HG03175 (cell line): ENCODE results near the gene AUTS2.

Source experiments
- ATAC-seq: cut with Tn5 transposase; IDR thresholded peaks from one replicate; pipeline ENCODE4 v1.9.1; 2021; ENCODE audit warnings: mild to moderate bottlenecking, moderate library complexity; ENCODE audit not compliant: unreplicated experiment

AUTS2 gene

GRCh38 chr7:70313271-70313670, 715.0 kb downstream of the AUTS2 start:
- ATAC-seq = no peak

- ATAC-seq = no peak
These were observed 715.4 kb downstream of the AUTS2 start for GRCh38 chr7:70313687-70314086.

- no peak for ATAC-seq
These were observed 715.9 kb downstream of the AUTS2 start for GRCh38 chr7:70314221-70314620.

DNA sequence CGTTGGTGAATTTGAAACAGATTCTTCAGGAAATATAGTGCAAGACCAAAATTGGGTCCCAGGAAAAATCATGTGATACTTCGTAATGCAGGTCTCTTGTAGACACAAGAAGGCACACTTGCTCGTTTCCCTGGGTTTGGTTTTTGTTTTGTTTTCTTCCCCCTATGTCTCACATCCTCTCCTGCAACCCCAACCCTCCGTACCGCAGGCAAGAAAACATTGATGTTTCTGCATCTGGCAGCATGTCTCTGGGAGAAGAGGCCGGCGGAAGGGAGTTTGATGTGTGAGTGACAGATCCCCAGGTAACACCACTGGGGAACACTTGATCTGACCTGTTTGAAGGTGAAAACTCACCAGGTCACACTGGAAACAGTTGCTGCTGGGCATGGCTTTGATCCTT, 718.5 kb downstream of the AUTS2 start:
- no peak for ATAC-seq

DNA sequence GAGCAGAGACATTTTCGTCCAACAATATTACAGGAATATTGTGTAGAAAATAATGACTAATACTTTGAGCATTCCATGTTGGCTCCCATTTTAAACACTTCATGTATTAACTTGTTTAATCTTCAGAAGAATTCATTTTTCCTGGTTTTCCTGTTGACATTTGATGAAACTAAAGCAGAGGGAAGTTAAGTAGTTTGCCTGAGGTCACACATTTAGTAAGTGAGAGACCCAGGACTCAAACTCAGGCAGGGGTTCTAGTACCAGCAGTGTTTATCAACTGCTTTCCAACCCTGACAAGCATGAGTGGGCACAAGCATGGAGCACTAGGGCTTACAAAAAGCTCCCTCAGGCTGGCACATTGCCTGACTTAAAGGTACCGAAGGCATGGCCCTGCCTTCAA, 719.1 kb downstream of the AUTS2 start:
- ATAC-seq = no peak

GRCh38 chr7:70318511-70318910, 720.2 kb downstream of the AUTS2 start:
- no peak for ATAC-seq

- ATAC-seq = no peak
These were observed 720.8 kb downstream of the AUTS2 start for GRCh38 chr7:70319057-70319456.

- no peak for ATAC-seq
These were observed 722.8 kb downstream of the AUTS2 start for GRCh38 chr7:70321016-70321590.

DNA sequence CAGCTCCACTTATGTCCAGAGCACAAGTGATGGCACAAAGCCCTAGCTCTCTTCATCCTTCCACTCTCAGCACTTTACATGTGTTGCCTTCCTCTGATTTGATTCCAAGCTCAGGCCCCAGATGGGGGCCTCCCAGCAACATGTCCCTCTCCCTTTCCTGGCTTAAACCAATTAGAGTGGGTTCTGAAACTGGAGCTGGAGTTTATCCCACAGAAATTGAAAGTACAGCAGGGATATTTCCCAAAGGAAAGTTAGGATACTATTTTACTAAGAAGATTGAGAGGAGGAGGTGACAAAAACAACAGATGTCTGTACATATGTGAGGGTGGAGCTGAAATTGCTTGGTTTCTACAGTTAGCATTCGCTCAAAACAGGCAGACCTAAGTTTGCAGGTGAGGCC, 724.6 kb downstream of the AUTS2 start:
- ATAC-seq = no peak

DNA sequence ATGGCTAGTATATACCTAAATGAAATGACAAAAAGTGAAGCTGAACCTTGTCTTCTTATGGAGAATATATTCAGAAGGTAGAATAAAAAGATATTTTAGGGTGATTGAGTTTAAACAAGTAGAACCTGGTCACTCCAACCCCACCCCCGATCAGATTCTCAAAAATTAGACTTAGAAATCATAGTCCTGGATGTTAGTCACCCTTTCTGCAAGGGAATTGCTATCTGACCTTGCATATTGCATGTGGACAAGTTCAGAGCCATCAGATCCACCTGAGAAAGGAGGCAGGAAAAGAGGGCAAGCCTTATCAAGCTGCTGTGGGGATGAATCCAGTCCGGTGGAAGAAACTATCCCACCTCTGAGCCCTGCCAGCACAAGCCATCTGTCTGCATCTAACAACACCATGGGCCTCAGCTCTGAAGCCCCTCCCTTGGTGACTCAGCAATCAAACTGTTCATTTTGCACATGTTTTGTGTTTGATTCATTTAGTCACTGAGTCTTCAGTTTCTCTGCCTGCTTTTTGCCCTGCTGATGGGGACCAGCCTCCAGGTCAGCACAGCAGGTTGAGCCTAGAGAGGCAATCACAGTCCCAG, 727.3 kb downstream of the AUTS2 start:
- no peak for ATAC-seq

GRCh38 chr7:70334295-70334694, 736.0 kb downstream of the AUTS2 start:
- no peak for ATAC-seq

GRCh38 chr7:70334871-70335270, 736.6 kb downstream of the AUTS2 start:
- no peak for ATAC-seq

DNA sequence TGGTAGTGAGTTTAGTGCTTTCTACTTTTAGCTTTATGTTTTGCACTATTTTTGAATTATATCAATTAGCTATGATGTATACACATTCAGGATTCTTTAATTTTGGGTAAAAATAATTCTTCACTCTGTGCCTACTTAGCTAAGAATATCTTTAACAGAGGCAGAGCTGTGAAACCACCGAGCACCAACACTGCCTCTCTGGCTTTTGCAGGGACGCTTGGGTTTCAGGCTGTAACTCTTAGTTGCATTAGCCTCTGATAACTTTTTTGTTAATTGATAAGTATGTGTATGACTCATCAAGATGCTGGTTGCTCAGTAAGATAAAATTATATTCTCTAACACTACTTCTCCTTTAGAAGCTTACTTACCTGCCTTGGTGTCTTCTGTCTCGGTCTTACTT, 738.3 kb downstream of the AUTS2 start:
- no peak for ATAC-seq

DNA sequence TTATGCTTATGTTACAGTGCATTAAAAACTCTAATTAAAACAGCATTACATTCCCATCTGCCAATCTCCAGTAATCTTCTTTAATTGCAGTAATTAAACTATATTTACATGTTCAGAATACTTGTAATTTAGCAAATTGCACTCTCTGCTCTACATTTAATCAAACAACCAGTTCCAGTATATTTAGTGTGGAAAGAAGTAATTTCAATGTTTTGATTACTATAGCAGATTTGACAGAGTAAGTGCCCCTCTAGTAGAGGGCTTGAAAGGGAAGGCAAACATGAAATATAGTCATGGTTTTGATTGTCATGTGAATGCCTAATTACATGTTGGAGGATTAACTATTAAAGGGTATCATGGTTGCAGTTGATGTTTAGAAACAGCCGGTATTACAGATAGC, 739.7 kb downstream of the AUTS2 start:
- ATAC-seq = no peak

DNA sequence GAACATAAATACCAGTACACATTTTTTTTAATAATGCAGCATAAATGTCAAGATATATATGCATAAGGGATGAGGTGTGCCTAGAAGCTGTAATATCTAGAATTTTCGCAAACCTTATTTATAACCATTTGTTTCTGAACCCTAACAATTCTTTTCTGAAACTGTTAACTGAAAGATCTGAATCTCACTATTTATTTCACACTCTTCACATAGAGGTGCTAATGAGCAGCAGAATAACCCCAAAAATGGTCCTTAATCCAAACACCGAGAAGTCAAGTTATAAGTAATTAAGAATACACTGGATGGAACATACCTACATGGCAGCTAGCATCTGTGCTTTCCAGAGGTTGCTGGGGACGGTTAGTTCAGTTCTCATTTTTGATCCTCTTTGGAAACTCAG, 742.0 kb downstream of the AUTS2 start:
- no peak for ATAC-seq

DNA sequence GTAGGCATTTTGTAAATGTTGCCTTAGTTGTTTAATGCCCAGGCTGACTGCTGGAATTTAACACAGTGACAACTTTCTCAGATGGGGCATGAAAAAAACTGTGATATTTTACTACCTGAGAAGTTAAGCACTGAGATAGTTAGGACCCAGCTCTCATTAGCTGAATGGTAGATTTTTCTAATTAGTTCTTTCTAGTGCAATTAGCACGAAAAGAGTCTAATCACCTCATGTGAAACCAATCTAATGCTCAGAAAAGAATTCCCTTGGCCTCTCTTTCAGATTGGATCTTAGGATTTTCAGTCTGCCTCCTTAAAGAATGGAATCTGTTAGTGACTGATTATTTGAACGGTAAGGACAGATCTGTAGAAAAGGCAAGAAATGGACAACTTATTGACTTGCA, 743.2 kb downstream of the AUTS2 start:
- no peak for ATAC-seq

GRCh38 chr7:70343519-70343918, 745.2 kb downstream of the AUTS2 start:
- ATAC-seq = no peak

DNA sequence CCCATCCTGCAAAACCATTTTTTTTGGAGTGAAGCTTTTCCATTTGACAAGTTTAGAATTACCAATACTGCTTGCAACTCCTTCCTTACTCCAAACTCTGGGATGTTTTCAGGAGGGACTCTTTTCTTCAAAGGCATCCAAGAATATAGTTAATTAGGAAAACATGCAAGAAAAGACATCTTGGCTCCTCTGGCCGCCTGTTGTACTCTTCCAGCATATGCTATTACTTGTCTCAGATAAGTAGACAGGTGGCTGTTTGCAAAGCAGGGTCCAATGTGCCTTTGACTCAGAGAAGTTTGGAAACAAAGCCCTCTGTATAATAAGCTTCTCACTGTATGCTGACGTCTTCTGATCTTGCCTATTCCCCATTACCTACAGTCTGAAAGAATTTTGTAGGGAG, 746.5 kb downstream of the AUTS2 start:
- no peak for ATAC-seq

- ATAC-seq = no peak
These were observed 748.7 kb downstream of the AUTS2 start for GRCh38 chr7:70346844-70347462.

DNA sequence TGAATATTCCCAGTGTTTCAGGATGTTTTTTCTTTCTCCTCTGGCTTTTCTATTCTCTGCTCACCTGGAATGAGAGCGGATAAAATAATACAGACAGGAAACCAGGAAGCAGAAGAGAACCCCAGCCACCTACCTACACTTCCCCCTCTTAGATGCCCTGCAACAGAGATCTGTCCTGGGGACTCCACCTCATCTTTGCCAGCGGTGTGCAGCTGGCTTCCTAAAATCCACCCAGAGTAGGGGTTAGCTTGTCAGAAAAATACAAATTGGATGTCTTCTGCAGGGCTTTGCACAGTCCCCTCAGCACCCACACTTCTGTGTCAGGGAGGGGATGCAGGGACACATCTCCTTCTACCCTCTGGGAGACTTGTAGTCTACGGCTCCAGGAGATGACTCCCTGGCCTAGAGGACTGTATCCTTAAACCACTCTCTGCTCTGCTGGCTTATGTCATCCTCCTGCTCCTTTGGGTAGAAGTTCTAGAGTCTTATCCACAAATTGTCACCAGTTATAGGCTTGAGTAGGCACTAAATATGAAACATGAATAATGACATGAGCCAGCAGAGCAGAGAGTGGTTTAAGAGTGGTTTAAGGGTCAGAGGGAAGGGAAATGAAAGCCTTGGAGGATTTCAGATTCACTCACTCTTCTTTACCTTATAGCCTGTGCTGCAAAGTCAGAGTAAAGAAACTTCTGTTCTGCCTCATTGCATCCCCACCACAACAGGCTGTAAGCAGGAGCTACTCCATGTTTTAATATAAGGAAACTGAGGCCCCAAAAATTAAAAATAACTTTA, 749.4 kb downstream of the AUTS2 start:
- peak; percentile 84 for ATAC-seq

- ATAC-seq = no peak
These were observed 750.8 kb downstream of the AUTS2 start for GRCh38 chr7:70349031-70349430.

GRCh38 chr7:70349819-70350218, 751.5 kb downstream of the AUTS2 start:
- no peak for ATAC-seq
